HepG2 (cell line): Measurements from ENCODE around the gene PAPSS1. TPM values are rescaled to one million over a fixed set of nuclear protein-coding genes. Genes with fewer than 3 reads are reported as not detected.

ENCODE experiments used
- ASH2L ChIP-seq: fragments of 300-600, 200-600 bp; sonication (generic); IDR thresholded peaks from 2 replicates; pipeline ENCODE4 v1.7.0; 2017; ENCODE audit warnings: low read depth, mild to moderate bottlenecking, moderate library complexity, mixed read lengths, low read length; ENCODE audit not compliant: insufficient read length
- CHCHD3 ChIP-seq: sonication (generic); formaldehyde crosslinking; IDR thresholded peaks from 2 replicates; pipeline ENCODE4 v1.8.0; 2022; ENCODE audit warnings: mild to moderate bottlenecking, missing genetic modification reagents, moderate library complexity
- HNRNPLL ChIP-seq: fragments of 200-400 bp; formaldehyde crosslinking; IDR thresholded peaks from 2 replicates; pipeline ENCODE4 v1.6.1; 2017; ENCODE audit warnings: mild to moderate bottlenecking, low read depth, low read length; ENCODE audit not compliant: poor library complexity, severe bottlenecking
- NFAT5 ChIP-seq: sonication (generic); formaldehyde crosslinking; IDR thresholded peaks from 2 replicates; pipeline ENCODE4 v1.4.0; 2020; ENCODE audit warnings: missing genetic modification reagents
- NRL ChIP-seq: sonication (generic); formaldehyde crosslinking; IDR thresholded peaks from 2 replicates; pipeline ENCODE4 v1.5.0; 2020; ENCODE audit warnings: missing genetic modification reagents, mild to moderate bottlenecking, moderate library complexity, borderline replicate concordance
- ONECUT2 ChIP-seq: sonication (generic); formaldehyde crosslinking; IDR thresholded peaks from 2 replicates; pipeline ENCODE4 v1.4.0; 2020; ENCODE audit warnings: missing genetic modification reagents
- PHF21A ChIP-seq: sonication (generic); formaldehyde crosslinking; IDR thresholded peaks from 2 replicates; pipeline ENCODE4 v1.5.0; 2020; ENCODE audit warnings: mild to moderate bottlenecking, missing genetic modification reagents
- SRY ChIP-seq: sonication (generic); formaldehyde crosslinking; IDR thresholded peaks from 2 replicates; pipeline ENCODE4 v1.8.0; 2022; ENCODE audit warnings: mild to moderate bottlenecking, missing genetic modification reagents
- THAP8 ChIP-seq: sonication (generic); formaldehyde crosslinking; IDR thresholded peaks from 2 replicates; pipeline ENCODE4 v1.5.1; 2020; ENCODE audit warnings: missing genetic modification reagents, mild to moderate bottlenecking, borderline replicate concordance
- ZMYM3 ChIP-seq: sonication (generic); formaldehyde crosslinking; IDR thresholded peaks from 2 replicates; pipeline ENCODE4 v1.5.1; 2020; ENCODE audit warnings: mild to moderate bottlenecking, missing genetic modification reagents
- ZNF180 ChIP-seq: sonication (generic); formaldehyde crosslinking; IDR thresholded peaks from 2 replicates; pipeline ENCODE4 v1.4.0; 2020; ENCODE audit warnings: low read depth, missing genetic modification reagents, borderline replicate concordance
- ZNF484 ChIP-seq: sonication (generic); formaldehyde crosslinking; IDR thresholded peaks from 2 replicates; pipeline ENCODE4 v1.5.1; 2020; ENCODE audit warnings: mild to moderate bottlenecking, low read depth, missing genetic modification reagents, borderline replicate concordance
- ZNF687 ChIP-seq: sonication (generic); formaldehyde crosslinking; IDR thresholded peaks from 2 replicates; pipeline ENCODE4 v1.5.1; 2020; ENCODE audit warnings: mild to moderate bottlenecking, missing genetic modification reagents, moderate library complexity
- ZNF772 ChIP-seq: sonication (generic); formaldehyde crosslinking; IDR thresholded peaks from 2 replicates; pipeline ENCODE4 v1.5.0; 2020; ENCODE audit warnings: mild to moderate bottlenecking, missing genetic modification reagents
- polyA plus RNA-seq, 8 experiments: library from polyadenylated mRNA; depleted of rRNA in 3 of 8; stranded (reverse) in 7 of 8; unstranded in 1 of 8; fragments of >200 nt; fragmentation: Illumina TruSeq in 4 of 8; extraction: Trizol in 4 of 8; gene quantifications; 2 replicates each; pipeline versions ENCODE4 v1.2.1 to v1.2.3, GENCODE V29; 2011 to 2016; ENCODE audit warnings: low read depth in 4 of 8, missing spikeins in 1 of 8, mixed read lengths in 1 of 8; ENCODE audit not compliant: insufficient read depth in 1 of 8
- total RNA-seq, 5 experiments: library from RNA; depleted of rRNA; stranded (reverse); fragments of >200 nt; fragmentation: Illumina TruSeq; extraction: Trizol; gene quantifications; 2 replicates each; pipeline ENCODE4 v1.2.3, GENCODE V29; 2016; ENCODE audit warnings: low read depth in 1 of 5
- TF ChIP-seq, protein P1 (sequence below): sonication (generic); formaldehyde crosslinking; IDR thresholded peaks from 2 replicates; pipeline ENCODE4 v1.4.0; 2020; ENCODE audit warnings: mild to moderate bottlenecking, missing genetic modification reagents

Gene PAPSS1
- total and polyA plus RNA-seq, 2 of the 13 experiments (the other 11 are each of a cell fraction or from before 2014, with no cell fraction given) = 105 to 126 TPM

GRCh38 chr4:107719922-107720722 lies at the start of gene PAPSS1 (continued):
- no peak for TF ChIP-seq NFAT5
- peak; percentile 89 for TF ChIP-seq ASH2L
- peak; percentile 58; the same call in 1 of the 2 replicates for TF ChIP-seq NRL (CRISPR knock-in tag)
- 0 out of 2 replicates have a peak, but pooled peaks have one; percentile 15 for TF ChIP-seq ZNF772 (CRISPR knock-in tag)
- TF ChIP-seq THAP8 (CRISPR knock-in tag) = peak; percentile 76; the same call in 1 of the 2 replicates
- peak; percentile 52; the same call in 1 of the 2 replicates for TF ChIP-seq ZMYM3 (CRISPR knock-in tag)
- TF ChIP-seq ZNF687 (CRISPR knock-in tag) = peak; percentile 86
- TF ChIP-seq ONECUT2 (CRISPR knock-in tag) = no peak
- TF ChIP-seq, protein P1, sequence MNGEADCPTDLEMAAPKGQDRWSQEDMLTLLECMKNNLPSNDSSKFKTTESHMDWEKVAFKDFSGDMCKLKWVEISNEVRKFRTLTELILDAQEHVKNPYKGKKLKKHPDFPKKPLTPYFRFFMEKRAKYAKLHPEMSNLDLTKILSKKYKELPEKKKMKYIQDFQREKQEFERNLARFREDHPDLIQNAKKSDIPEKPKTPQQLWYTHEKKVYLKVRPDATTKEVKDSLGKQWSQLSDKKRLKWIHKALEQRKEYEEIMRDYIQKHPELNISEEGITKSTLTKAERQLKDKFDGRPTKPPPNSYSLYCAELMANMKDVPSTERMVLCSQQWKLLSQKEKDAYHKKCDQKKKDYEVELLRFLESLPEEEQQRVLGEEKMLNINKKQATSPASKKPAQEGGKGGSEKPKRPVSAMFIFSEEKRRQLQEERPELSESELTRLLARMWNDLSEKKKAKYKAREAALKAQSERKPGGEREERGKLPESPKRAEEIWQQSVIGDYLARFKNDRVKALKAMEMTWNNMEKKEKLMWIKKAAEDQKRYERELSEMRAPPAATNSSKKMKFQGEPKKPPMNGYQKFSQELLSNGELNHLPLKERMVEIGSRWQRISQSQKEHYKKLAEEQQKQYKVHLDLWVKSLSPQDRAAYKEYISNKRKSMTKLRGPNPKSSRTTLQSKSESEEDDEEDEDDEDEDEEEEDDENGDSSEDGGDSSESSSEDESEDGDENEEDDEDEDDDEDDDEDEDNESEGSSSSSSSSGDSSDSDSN (CRISPR knock-in tag) = peak; percentile 93
- peak; percentile 75 for TF ChIP-seq PHF21A (CRISPR knock-in tag)
- TF ChIP-seq ZNF484 (CRISPR knock-in tag) = no peak
- peak; percentile 90 for TF ChIP-seq HNRNPLL
- no peak for TF ChIP-seq ZNF180 (CRISPR knock-in tag)
- no peak; the same call in 1 of the 2 replicates for TF ChIP-seq SRY
- TF ChIP-seq CHCHD3 (CRISPR knock-in tag) = 0 out of 2 replicates have a peak, but pooled peaks have one; percentile 16
